Ovary (tissue), 9 donors: Measurements from ENCODE around the gene AARS1. TPM values are rescaled to one million over a fixed set of nuclear protein-coding genes. Genes with fewer than 3 reads are reported as not detected.

Source experiments
- DNase-seq, 5 donors: peaks; one replicate each; pipeline ENCODE4 v3.0.0-alpha.2; 2019 to 2020
- H3K27ac ChIP-seq, 2 donors: fragments of 200-600 bp; one replicate each; pipeline versions ENCODE4 v1.5.1 to v1.8.0; 2019 to 2022
- H3K27me3 ChIP-seq: fragments of 200-600 bp; one replicate; pipeline ENCODE4 v1.8.0; 2022
- H3K36me3 ChIP-seq: fragments of 200-600 bp; sonication (generic); one replicate; pipeline ENCODE4 v1.5.1; 2019
- H3K4me1 ChIP-seq: one replicate; pipeline ENCODE4 v1.8.1; 2013; ENCODE audit warnings: mild to moderate bottlenecking, moderate library complexity; ENCODE audit not compliant: insufficient read depth
- H3K4me3 ChIP-seq: fragments of 200-600 bp; sonication (generic); one replicate; pipeline ENCODE4 v1.5.1; 2017
- H3K9me3 ChIP-seq, 2 donors: fragments of 200-600 bp in 1 of 2; sonication (generic) in 1 of 2; one replicate each; pipeline versions ENCODE4 v1.5.1 to v1.8.1; 2013 to 2019; ENCODE audit warnings: mild to moderate bottlenecking in 1 of 2, moderate library complexity in 1 of 2
- EP300 ChIP-seq: sonication (generic); formaldehyde crosslinking; IDR thresholded peaks from one replicate; pipeline ENCODE4 v1.6.1; 2017; ENCODE audit warnings: antibody characterized with exemption
- POLR2A ChIP-seq: fragments of 450-650 bp; IDR thresholded peaks from one replicate; pipeline ENCODE4 v1.6.1; 2017; ENCODE audit warnings: antibody characterized with exemption, mild to moderate bottlenecking, moderate library complexity
- WGBS, 3 donors: extraction: QIAGEN DNeasy Blood & Tissue Kit in 1 of 3; methylation state at CpG; one replicate each; pipeline versions ENCODE4 v1.1.5 to v1.1.7; 2013 to 2017; 5-methylcytosine and 5-hydroxymethylcytosine counted together
- intact Hi-C, 4 donors: fragments of 100-400 bp; cut with DNase I; formaldehyde crosslinking; loops; one replicate each; pipeline versions ENCODE4 v1.11.0 to v1.15.1; 2022 to 2023
- polyA plus RNA-seq, 2 donors: library from polyadenylated mRNA; stranded (reverse); fragments of 200-250 nt in 1 of 2; fragments of 350-450 nt in 1 of 2; fragmentation: Illumina TruSeq in 1 of 2; extraction: RNeasy Lipid Tissue Mini Kit (QIAGEN cat#74804) in 1 of 2; gene quantifications; one replicate each; pipeline ENCODE4 v1.2.3, GENCODE V29; 2013 to 2014
- total RNA-seq, 7 donors: library from RNA; depleted of rRNA in 2 of 7; stranded (reverse); fragments of >200 nt in 2 of 7; fragmentation: NEBNext Ultra II Directional in 3 of 7; extraction: Animal tissue kit (Norgen Biotek cat#: 25700) in 3 of 7; gene quantifications; one replicate each; pipeline versions ENCODE4 v1.1.0 to v1.2.4, GENCODE V29; 2016 to 2023
- TF ChIP-seq, protein P1 (sequence below), 3 donors: fragments of 450-650 bp in 2 of 3; fragments of 200-600 bp in 1 of 3; IDR thresholded peaks; one replicate each; pipeline versions ENCODE4 v1.5.1 to v1.8.0; 2016 to 2022; ENCODE audit warnings: antibody characterized with exemption in 3 of 3, mild to moderate bottlenecking in 1 of 3
- donor health status: DM: no; HTN: no; CAD: no; lungs with moderate emphysema.
- donor health status: DM: no; HTN: no; CAD: no.
- donor health status: Bipolar disorder and iron deficiency.
- donor health status: DM: yes; HTN: yes; CAD: no.
- donor health status: DM: no; HTN: no; CAD: no.
- donor health status: DM: yes; HTN: yes; CAD: no.

AARS1 gene
- total and polyA plus RNA-seq, 9 donors = 26.7 to 280 (median 60.3) TPM

GRCh38 chr16:70304892-70305448 lies 15.7 kb upstream of the AARS1 start:
- Histone ChIP-seq H3K9me3 (no peaks in the 10 kb centered on the region), H3K4me1 (no peaks in the 10 kb centered on the region), H3K36me3 (no peaks in the 10 kb centered on the region), H3K4me3 (no peak overlapping the region), H3K27ac (no peak overlapping the region), H3K27me3 (no peaks in the 10 kb centered on the region)
- 61 to 73% (median 63%) methylated on average over 3 of the region's 3 CpGs for WGBS, 3 donors
- DNase-seq = no peak
- no peak for TF ChIP-seq POLR2A
- intact Hi-C loops = no loop called here

DNA sequence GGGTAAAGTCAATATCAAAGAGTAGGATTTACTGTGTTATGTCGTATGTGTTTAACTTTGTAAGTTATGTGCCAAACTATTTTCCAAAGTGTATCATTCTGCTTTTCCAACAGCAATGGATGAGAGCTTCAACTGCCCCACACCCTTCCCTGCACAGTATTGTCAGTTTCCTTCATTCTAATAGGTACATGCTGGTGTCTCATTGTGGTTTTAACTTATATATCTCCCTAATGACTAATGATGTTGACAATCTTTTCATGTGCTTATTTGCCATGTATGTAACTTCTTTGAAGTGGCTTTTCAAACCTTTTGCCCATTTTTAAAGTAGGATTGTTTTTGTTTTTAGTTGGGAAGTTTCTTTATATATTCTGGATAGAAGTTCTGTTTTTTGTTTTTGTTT lies 13.4 kb upstream of the AARS1 start:
- H3K27me3 ChIP-seq = no peaks in the 10 kb centered on the region
- no peak overlapping the region for H3K4me3 ChIP-seq
- intact Hi-C loops = no loop called here
- 72 to 80% (median 73%) methylated on average over 1 of the region's 1 CpG for WGBS, 3 donors
- TF ChIP-seq POLR2A = no peak
- TF ChIP-seq, protein P1, sequence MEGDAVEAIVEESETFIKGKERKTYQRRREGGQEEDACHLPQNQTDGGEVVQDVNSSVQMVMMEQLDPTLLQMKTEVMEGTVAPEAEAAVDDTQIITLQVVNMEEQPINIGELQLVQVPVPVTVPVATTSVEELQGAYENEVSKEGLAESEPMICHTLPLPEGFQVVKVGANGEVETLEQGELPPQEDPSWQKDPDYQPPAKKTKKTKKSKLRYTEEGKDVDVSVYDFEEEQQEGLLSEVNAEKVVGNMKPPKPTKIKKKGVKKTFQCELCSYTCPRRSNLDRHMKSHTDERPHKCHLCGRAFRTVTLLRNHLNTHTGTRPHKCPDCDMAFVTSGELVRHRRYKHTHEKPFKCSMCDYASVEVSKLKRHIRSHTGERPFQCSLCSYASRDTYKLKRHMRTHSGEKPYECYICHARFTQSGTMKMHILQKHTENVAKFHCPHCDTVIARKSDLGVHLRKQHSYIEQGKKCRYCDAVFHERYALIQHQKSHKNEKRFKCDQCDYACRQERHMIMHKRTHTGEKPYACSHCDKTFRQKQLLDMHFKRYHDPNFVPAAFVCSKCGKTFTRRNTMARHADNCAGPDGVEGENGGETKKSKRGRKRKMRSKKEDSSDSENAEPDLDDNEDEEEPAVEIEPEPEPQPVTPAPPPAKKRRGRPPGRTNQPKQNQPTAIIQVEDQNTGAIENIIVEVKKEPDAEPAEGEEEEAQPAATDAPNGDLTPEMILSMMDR (IDR thresholded peaks at IDR 0.05) = no peak
- TF ChIP-seq EP300 = no peak
- no peak for DNase-seq
- no peaks in the 10 kb centered on the region for H3K4me1 ChIP-seq
- H3K27ac ChIP-seq = no peak overlapping the region
- H3K36me3 ChIP-seq = no peaks in the 10 kb centered on the region
- H3K9me3 ChIP-seq = no peaks in the 10 kb centered on the region

- intact Hi-C loops = no loop called here
- no peak overlapping the region for H3K27ac ChIP-seq
- DNase-seq = no peak
- H3K27me3 ChIP-seq = no peaks in the 10 kb centered on the region
- H3K36me3 ChIP-seq = no peaks in the 10 kb centered on the region
- H3K4me1 ChIP-seq = no peaks in the 10 kb centered on the region
- H3K9me3 ChIP-seq = no peaks in the 10 kb centered on the region
- WGBS, 3 donors = 98 to 100% (median 98%) methylated on average over 1 of the region's 1 CpG
- no peak overlapping the region for H3K4me3 ChIP-seq
- TF ChIP-seq, protein P1 (IDR thresholded peaks at IDR 0.05) = no peak
- TF ChIP-seq POLR2A (no peak), EP300 (no peak)
Observed at GRCh38 chr16:70301121-70301520, 11.8 kb upstream of the AARS1 start.

DNA sequence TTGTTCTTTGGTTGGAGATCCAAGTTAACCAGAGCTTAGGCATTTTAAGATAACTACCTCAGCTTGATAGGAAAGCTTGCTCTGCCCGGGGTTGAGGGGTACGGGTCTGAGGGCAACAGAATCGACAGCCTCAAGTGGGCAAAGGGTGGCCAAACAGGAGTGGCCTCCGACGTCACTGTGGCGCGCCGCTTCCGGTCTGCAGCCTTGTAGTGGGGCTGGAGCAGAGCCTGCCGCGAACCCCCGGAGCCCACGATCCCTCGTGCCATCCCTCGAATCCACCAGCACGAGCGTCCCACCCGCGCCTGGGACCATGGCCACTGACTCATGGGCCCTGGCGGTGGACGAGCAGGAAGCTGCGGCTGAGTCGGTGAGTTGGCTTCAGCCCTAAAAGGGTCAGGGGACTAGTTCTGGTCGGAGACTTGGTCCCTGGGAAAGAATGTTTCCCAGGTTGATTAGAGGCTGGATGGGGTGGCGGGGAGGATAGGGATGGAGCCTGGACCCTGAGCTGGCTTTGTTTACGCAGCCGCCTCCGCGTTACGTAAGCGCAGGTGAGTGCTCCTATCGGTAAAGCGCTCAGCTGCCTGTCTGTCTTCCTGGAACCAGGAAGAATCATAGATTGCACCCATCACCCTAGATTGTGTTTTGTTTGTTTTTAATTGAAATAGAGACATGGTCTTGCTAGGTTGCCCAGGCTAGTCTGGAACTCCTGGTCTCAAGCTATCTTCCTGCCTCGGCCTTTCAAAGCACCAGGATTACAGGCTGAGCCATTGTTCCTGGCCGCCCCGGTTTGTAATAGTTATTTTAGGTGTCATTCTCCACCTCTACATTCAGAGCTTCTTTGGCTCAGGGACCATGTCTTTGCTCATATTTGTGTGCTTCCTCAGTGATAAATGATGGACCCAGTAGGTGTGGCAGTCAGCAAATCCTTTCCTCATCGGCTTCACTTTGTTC lies 10.0 kb upstream of the AARS1 start, which contains the start of gene DDX19B:
Gene DDX19B (plus strand): TSS at position 199 of the 951 bp plus-strand sequence. CDS start 112 bp downstream, at position 311.
- 0 to 1% (median 0%) methylated on average over 25 to 37 of the region's 37 CpGs for WGBS, 3 donors
- peak; percentile 73 to 88 (median 80) for DNase-seq
- intact Hi-C loops = loop anchor here in 2 of 4 donors (10.0 kb wide), 1 partner anchor 46 kb away; the partner anchor contains the start of gene DDX19A (in 2 of the 2)
- H3K27ac ChIP-seq = peak within 1 kb of the TSS; percentile 56 to 95
- no peaks in the 10 kb centered on the region for H3K9me3 ChIP-seq
- H3K36me3 ChIP-seq = no peaks in the 10 kb centered on the region
- no peaks in the 10 kb centered on the region for H3K4me1 ChIP-seq
- no peaks in the 10 kb centered on the region for H3K27me3 ChIP-seq
- H3K4me3 ChIP-seq = peak within 1 kb of the TSS; percentile 72
- no peak for TF ChIP-seq EP300
- peak; percentile 63 for TF ChIP-seq POLR2A
- TF ChIP-seq, protein P1 (IDR thresholded peaks at IDR 0.05) = peak in 1 of 3 donors; percentile 26
